ENCODE results near the gene SST. TPM values are rescaled to one million over a fixed set of nuclear protein-coding genes. Genes with fewer than 3 reads are reported as not detected.

Gene SST
- total RNA-seq, 1 experiment from 2014 or later = not detected

DNA sequence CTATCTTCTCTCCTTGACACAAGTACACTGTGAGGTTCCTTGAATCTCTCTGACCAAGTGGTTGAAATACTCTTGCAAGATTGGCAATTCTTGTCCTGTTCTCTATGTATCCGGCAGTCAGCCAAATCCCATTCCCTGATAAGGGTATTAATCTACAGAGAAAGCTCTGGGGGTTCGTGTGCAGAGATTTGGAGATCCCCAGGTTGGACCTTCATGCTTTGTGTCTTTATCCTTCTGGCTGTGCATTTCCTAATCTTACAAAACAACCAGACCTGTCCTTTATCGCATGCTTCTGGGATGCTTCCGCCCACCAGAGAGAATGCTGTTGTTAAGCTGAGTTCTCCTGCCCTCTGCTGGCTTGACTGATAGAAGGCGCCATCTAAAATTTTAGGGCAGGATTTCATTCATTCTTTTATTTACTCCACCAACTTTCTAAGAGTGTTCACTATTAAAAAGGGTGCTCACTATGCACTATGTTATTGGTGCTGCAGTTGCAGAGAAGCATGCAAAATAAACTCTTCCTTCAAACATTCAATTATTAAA lies 8.6 kb upstream of the SST start:
- peak; percentile 59 to 70 for DNase-seq
- Mint-ChIP-seq H3K4me1 (ENCODE audit: low read depth, unreplicated experiment) (peaks cover 14% of the 10 kb centered on the region), H3K27me3 (ENCODE audit: insufficient read depth, unreplicated experiment) (peaks cover 12% of the 10 kb centered on the region), H3K9me3 (ENCODE audit: unreplicated experiment) (peaks cover 10% of the 10 kb centered on the region), H3K27ac (ENCODE audit: unreplicated experiment) (no peak overlapping the region), H3K36me3 (ENCODE audit: insufficient read depth, unreplicated experiment) (no peaks in the 10 kb centered on the region), H3K4me3 (ENCODE audit: unreplicated experiment) (no peak overlapping the region)
- ChIA-PET CTCF (interaction anchor here (0.7 to 2.5 kb wide), 18 partner anchors 11 to 830 kb away, joined by 3 to 107 read pairs (median 5); no protein-coding TSS in a partner anchor), POLR2A (no interaction called here)
- H3K4me1 ChIP-seq = peaks cover 5% of the 10 kb centered on the region
- no peaks in the 10 kb centered on the region for H3K9me3 ChIP-seq
- no peaks in the 10 kb centered on the region for H3K27me3 ChIP-seq (replicated peaks; ENCODE audit: control insufficient read depth, insufficient read depth, low read length)
- intact Hi-C loops (cut with micrococcal nuclease; ENCODE audit: unreplicated experiment) = loop anchor here (1.0 kb wide), 5 partner anchors 36 to 458 kb away; no protein-coding TSS in a partner anchor
- no peaks in the 10 kb centered on the region for H3K36me3 ChIP-seq (ENCODE audit: control insufficient read depth, insufficient read depth, low read length)
- H3K4me3 ChIP-seq (ENCODE audit: low read depth, low read length) = no peak overlapping the region
- TF ChIP-seq, protein P1, sequence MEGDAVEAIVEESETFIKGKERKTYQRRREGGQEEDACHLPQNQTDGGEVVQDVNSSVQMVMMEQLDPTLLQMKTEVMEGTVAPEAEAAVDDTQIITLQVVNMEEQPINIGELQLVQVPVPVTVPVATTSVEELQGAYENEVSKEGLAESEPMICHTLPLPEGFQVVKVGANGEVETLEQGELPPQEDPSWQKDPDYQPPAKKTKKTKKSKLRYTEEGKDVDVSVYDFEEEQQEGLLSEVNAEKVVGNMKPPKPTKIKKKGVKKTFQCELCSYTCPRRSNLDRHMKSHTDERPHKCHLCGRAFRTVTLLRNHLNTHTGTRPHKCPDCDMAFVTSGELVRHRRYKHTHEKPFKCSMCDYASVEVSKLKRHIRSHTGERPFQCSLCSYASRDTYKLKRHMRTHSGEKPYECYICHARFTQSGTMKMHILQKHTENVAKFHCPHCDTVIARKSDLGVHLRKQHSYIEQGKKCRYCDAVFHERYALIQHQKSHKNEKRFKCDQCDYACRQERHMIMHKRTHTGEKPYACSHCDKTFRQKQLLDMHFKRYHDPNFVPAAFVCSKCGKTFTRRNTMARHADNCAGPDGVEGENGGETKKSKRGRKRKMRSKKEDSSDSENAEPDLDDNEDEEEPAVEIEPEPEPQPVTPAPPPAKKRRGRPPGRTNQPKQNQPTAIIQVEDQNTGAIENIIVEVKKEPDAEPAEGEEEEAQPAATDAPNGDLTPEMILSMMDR (IDR thresholded peaks at IDR 0.05; ENCODE audit: insufficient read depth in 1 of 2, low read depth in 1 of 2, low read length in 1 of 2, severe bottlenecking in 1 of 2, unreplicated experiment in 1 of 2) = peak; percentile 56 to 66
- no TSS peak for BruUV-seq (replicated peaks)

DNA sequence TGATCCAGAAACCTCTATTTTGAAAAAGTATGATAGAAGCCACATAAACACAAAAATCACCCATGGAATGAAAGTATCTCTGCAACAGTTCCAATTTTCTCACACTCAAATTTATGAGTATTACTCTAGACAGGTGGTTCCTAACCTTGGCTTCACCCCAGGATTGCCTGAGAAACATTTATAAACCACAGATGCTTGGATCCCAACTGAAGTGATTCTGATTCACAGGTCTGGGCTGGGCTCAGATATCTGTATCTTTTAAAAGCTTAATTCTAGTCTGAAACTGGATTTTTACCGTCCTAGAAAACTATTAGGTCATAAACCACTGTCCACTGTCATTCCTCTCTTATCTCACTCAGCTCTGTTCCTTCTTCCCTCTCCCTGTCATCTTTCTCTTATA lies 7.4 kb upstream of the SST start:
- Mint-ChIP-seq H3K9me3 (ENCODE audit: unreplicated experiment) (no peaks in the 10 kb centered on the region), H3K4me1 (ENCODE audit: low read depth, unreplicated experiment) (peaks cover 14% of the 10 kb centered on the region), H3K27me3 (ENCODE audit: insufficient read depth, unreplicated experiment) (peaks cover 6% of the 10 kb centered on the region), H3K4me3 (ENCODE audit: unreplicated experiment) (no peak overlapping the region), H3K27ac (ENCODE audit: unreplicated experiment) (no peak overlapping the region), H3K36me3 (ENCODE audit: insufficient read depth, unreplicated experiment) (no peaks in the 10 kb centered on the region)
- Histone ChIP-seq H3K27me3 (replicated peaks; ENCODE audit: control insufficient read depth, insufficient read depth, low read length) (no peaks in the 10 kb centered on the region), H3K4me1 (peaks cover 5% of the 10 kb centered on the region), H3K4me3 (ENCODE audit: low read depth, low read length) (no peak overlapping the region), H3K36me3 (ENCODE audit: control insufficient read depth, insufficient read depth, low read length) (no peaks in the 10 kb centered on the region), H3K9me3 (no peaks in the 10 kb centered on the region)
- ChIA-PET POLR2A (no interaction called here), CTCF (interaction anchor here (0.7 to 2.5 kb wide), 5 partner anchors 8 to 628 kb away, joined by 3 to 36 read pairs (median 3); no protein-coding TSS in a partner anchor)
- BruUV-seq (replicated peaks) = no TSS peak
- TF ChIP-seq, protein P1 (IDR thresholded peaks at IDR 0.05; ENCODE audit: insufficient read depth in 1 of 2, low read depth in 1 of 2, low read length in 1 of 2, severe bottlenecking in 1 of 2, unreplicated experiment in 1 of 2) = no peak
- intact Hi-C loops (cut with micrococcal nuclease; ENCODE audit: unreplicated experiment) = no loop called here
- no peak for DNase-seq

DNA sequence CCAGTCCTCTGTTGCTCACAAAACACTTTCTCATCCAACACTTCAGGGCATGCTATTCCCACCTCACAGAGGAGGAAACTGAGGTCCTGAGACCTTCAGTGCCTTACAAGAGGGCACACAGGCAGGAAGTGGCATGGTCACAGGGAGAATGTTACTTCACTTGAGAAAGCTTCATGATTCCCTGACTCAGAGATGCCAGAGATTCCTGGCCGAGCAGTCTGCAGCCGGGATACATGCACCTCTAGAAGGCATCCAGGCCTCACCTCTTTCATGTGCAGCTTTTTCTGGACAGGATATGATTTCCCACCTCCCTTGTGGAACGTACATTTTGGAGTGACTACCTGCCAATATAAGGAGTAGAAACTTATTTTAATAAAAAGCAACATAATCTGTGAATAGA lies 2.8 kb upstream of the SST start:
- H3K36me3 ChIP-seq (ENCODE audit: control insufficient read depth, insufficient read depth, low read length) = no peaks in the 10 kb centered on the region
- no peak for DNase-seq
- no peaks in the 10 kb centered on the region for H3K9me3 ChIP-seq
- ChIA-PET CTCF (no interaction called here), POLR2A (no interaction called here)
- Mint-ChIP-seq H3K4me1 (ENCODE audit: low read depth, unreplicated experiment) (no peaks in the 10 kb centered on the region), H3K27ac (ENCODE audit: unreplicated experiment) (no peak overlapping the region), H3K9me3 (ENCODE audit: unreplicated experiment) (no peaks in the 10 kb centered on the region), H3K4me3 (ENCODE audit: unreplicated experiment) (no peak overlapping the region), H3K27me3 (ENCODE audit: insufficient read depth, unreplicated experiment) (peaks cover 12% of the 10 kb centered on the region), H3K36me3 (ENCODE audit: insufficient read depth, unreplicated experiment) (peaks cover 6% of the 10 kb centered on the region)
- intact Hi-C loops (cut with micrococcal nuclease; ENCODE audit: unreplicated experiment) = no loop called here
- no peak overlapping the region for H3K4me3 ChIP-seq (ENCODE audit: low read depth, low read length)
- H3K27me3 ChIP-seq (replicated peaks; ENCODE audit: control insufficient read depth, insufficient read depth, low read length) = no peaks in the 10 kb centered on the region
- no TSS peak for BruUV-seq (replicated peaks)
- TF ChIP-seq, protein P1 (IDR thresholded peaks at IDR 0.05; ENCODE audit: insufficient read depth in 1 of 2, low read depth in 1 of 2, low read length in 1 of 2, severe bottlenecking in 1 of 2, unreplicated experiment in 1 of 2) = no peak
- peaks cover 5% of the 10 kb centered on the region; the same call in 1 of the 2 replicates for H3K4me1 ChIP-seq
